GM23338 (cell line): ENCODE data around the gene HIVEP3. TPM values are rescaled to one million over a fixed set of nuclear protein-coding genes. Genes with fewer than 3 reads are reported as not detected.

Experiments used
- ATAC-seq: fragments of 200-7000 bp; cut with Tn5 transposase; 3 replicates; pipeline ENCODE4 v1.9.1; 2020
- DNase-seq: peaks from one replicate; pipeline ENCODE4 v3.0.0-alpha.2; 2015; ENCODE audit warnings: low spot score
- H2AFZ ChIP-seq: fragments of 200-600 bp; sonication (generic); 2 replicates; pipeline ENCODE4 v1.8.0; 2016; ENCODE audit warnings: antibody characterized with exemption, mild to moderate bottlenecking, moderate library complexity
- H3F3A ChIP-seq: fragments of 200-600 bp; sonication (generic); replicated peaks from 2 replicates; pipeline ENCODE4 v1.8.0; 2017; ENCODE audit warnings: antibody characterized with exemption, mixed run types, low read depth
- H3K27ac ChIP-seq: fragments of 200-600 bp; sonication (generic); 2 replicates; pipeline ENCODE4 v1.6.1; 2016; ENCODE audit warnings: low read depth
- H3K27me3 ChIP-seq: fragments of 200-600 bp; sonication (generic); 2 replicates; pipeline ENCODE4 v1.8.0; 2016; ENCODE audit warnings: mild to moderate bottlenecking, mixed run types, moderate library complexity; ENCODE audit not compliant: insufficient read depth
- H3K36me3 ChIP-seq: fragments of 200-600 bp; sonication (generic); 2 replicates; pipeline ENCODE4 v1.8.0; 2016; ENCODE audit warnings: mild to moderate bottlenecking; ENCODE audit not compliant: insufficient read depth
- H3K4me1 ChIP-seq: fragments of 200-600 bp; sonication (generic); 2 replicates; pipeline ENCODE4 v1.8.0; 2016; ENCODE audit warnings: mild to moderate bottlenecking, moderate library complexity; ENCODE audit not compliant: insufficient read depth
- H3K4me2 ChIP-seq: fragments of 200-600 bp; sonication (generic); 2 replicates; pipeline ENCODE4 v1.7.1; 2017; ENCODE audit warnings: mixed run types
- H3K4me3 ChIP-seq: fragments of 200-600 bp; sonication (generic); 2 replicates; pipeline ENCODE4 v1.6.1; 2016; ENCODE audit warnings: mixed run types
- H3K79me2 ChIP-seq: fragments of 200-600 bp; sonication (generic); replicated peaks from 2 replicates; pipeline ENCODE4 v1.8.0; 2017; ENCODE audit warnings: mild to moderate bottlenecking; ENCODE audit not compliant: insufficient read depth
- H3K9me2 ChIP-seq: fragments of 200-600 bp; sonication (generic); 2 replicates; pipeline ENCODE4 v1.8.0; 2017; ENCODE audit not compliant: insufficient read depth
- H4K20me1 ChIP-seq: fragments of 200-600 bp; sonication (generic); replicated peaks from 2 replicates; pipeline ENCODE4 v1.8.0; 2017; ENCODE audit warnings: mild to moderate bottlenecking; ENCODE audit not compliant: insufficient read depth
- H3K27ac Mint-ChIP-seq: 2 replicates; pipeline ENCODE4 v1.8.0; 2020; ENCODE audit warnings: inconsistent platforms, mild to moderate bottlenecking, moderate library complexity, mixed read lengths
- H3K27me3 Mint-ChIP-seq: 3 replicates; pipeline ENCODE4 v1.8.0; 2022; ENCODE audit warnings: low read depth, mild to moderate bottlenecking, moderate library complexity, mixed read lengths, inconsistent platforms; ENCODE audit not compliant: insufficient read depth, poor library complexity
- H3K36me3 Mint-ChIP-seq: 3 replicates; pipeline ENCODE4 v1.8.0; 2021; ENCODE audit warnings: low read depth, mild to moderate bottlenecking, inconsistent platforms, moderate library complexity, mixed read lengths
- H3K4me1 Mint-ChIP-seq: 3 replicates; pipeline ENCODE4 v1.8.0; 2020; ENCODE audit warnings: mild to moderate bottlenecking, inconsistent platforms, mixed read lengths
- H3K4me3 Mint-ChIP-seq: 3 replicates; pipeline ENCODE4 v1.8.0; 2021; ENCODE audit warnings: moderate library complexity, mild to moderate bottlenecking, inconsistent platforms, mixed read lengths
- H3K9me3 Mint-ChIP-seq: 3 replicates; pipeline ENCODE4 v1.8.0; 2020; ENCODE audit warnings: moderate library complexity, mild to moderate bottlenecking, inconsistent platforms, mixed read lengths
- EZH2 ChIP-seq: fragments of 200-600 bp; sonication (generic); IDR thresholded peaks from one replicate; pipeline ENCODE4 v1.8.0; 2017; ENCODE audit warnings: antibody characterized with exemption, mild to moderate bottlenecking, low read depth; ENCODE audit not compliant: unreplicated experiment
- EZH2phosphoT487 ChIP-seq: fragments of 200-600 bp; sonication (generic); IDR thresholded peaks from one replicate; pipeline ENCODE4 v1.8.1; 2018; ENCODE audit warnings: antibody characterized with exemption; ENCODE audit not compliant: unreplicated experiment
- STAT1 ChIP-seq: IDR thresholded peaks from one replicate; pipeline ENCODE4 v1.6.1; 2016; ENCODE audit warnings: antibody characterized with exemption; ENCODE audit not compliant: unreplicated experiment
- ZNF114 ChIP-seq: fragments of 250-450 bp; sonication (Bioruptor Pico); IDR thresholded peaks from 2 replicates; pipeline ENCODE4 v1.5.0; 2020; ENCODE audit warnings: mild to moderate bottlenecking, moderate library complexity
- ZNF331 ChIP-seq: fragments of 250-450 bp; sonication (Bioruptor Pico); IDR thresholded peaks from 2 replicates; pipeline ENCODE4 v1.5.0; 2020; ENCODE audit warnings: low read depth, mild to moderate bottlenecking, moderate library complexity
- polyA plus RNA-seq: library from polyadenylated mRNA; unstranded; fragments of >200 nt; fragmentation: Nextera tagmentation; extraction: Ambion mirVana; gene quantifications from 2 replicates; pipeline ENCODE4 v1.2.1, GENCODE V29; 2016
- total RNA-seq: library from RNA; depleted of rRNA; stranded (reverse); fragments of >200 nt; shearing (Covaris generic); gene quantifications from 2 replicates; pipeline ENCODE4 v1.2.3, GENCODE V29; 2014
- TF ChIP-seq, protein P1 (sequence below): IDR thresholded peaks from one replicate; pipeline ENCODE4 v1.6.1; 2018; ENCODE audit warnings: antibody characterized with exemption; ENCODE audit not compliant: unreplicated experiment
- TF ChIP-seq, protein P2 (sequence below): IDR thresholded peaks from 2 replicates; pipeline ENCODE4 v1.6.1; 2016; ENCODE audit warnings: antibody characterized with exemption
- TF ChIP-seq, protein P3 (sequence below), 2 experiments: fragments of 200-600 bp in 1 of 2; sonication (generic) in 1 of 2; conservative IDR thresholded peaks; 2 replicates each; pipeline versions ENCODE4 v1.5.1 to v1.6.1; 2016 to 2017; ENCODE audit warnings: antibody characterized with exemption in 2 of 2, low read depth in 2 of 2, mild to moderate bottlenecking in 2 of 2, moderate library complexity in 1 of 2
- TF ChIP-seq, protein P4 (sequence below): fragments of 250-450 bp; sonication (Bioruptor Pico); IDR thresholded peaks from 2 replicates; pipeline ENCODE4 v1.5.0; 2020; ENCODE audit warnings: mild to moderate bottlenecking, moderate library complexity

HIVEP3 gene
- total and polyA plus RNA-seq, 2 experiments from 2014 or later = 0.14 to 0.24 TPM

DNA sequence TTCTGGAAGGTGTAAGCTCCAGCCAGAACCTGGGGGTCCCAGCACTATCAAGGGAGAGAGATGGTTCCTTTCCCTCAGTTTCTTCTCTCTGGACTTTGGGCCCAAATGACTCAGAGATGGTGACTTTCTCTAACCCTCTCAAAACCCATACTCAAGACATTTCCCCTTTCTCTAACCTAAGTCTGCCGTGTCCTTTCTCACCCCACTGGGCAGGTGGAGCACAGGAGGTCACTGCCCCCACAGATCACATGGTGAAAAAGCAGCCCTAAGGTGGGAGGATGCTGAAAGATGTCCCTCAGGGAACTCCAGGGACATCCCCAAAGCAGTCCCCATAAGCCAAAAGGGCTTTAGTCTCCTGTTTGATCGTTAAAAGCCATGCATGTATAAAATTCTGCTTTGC lies 173.7 kb downstream of the HIVEP3 start (continued):
- TF ChIP-seq, protein P1, sequence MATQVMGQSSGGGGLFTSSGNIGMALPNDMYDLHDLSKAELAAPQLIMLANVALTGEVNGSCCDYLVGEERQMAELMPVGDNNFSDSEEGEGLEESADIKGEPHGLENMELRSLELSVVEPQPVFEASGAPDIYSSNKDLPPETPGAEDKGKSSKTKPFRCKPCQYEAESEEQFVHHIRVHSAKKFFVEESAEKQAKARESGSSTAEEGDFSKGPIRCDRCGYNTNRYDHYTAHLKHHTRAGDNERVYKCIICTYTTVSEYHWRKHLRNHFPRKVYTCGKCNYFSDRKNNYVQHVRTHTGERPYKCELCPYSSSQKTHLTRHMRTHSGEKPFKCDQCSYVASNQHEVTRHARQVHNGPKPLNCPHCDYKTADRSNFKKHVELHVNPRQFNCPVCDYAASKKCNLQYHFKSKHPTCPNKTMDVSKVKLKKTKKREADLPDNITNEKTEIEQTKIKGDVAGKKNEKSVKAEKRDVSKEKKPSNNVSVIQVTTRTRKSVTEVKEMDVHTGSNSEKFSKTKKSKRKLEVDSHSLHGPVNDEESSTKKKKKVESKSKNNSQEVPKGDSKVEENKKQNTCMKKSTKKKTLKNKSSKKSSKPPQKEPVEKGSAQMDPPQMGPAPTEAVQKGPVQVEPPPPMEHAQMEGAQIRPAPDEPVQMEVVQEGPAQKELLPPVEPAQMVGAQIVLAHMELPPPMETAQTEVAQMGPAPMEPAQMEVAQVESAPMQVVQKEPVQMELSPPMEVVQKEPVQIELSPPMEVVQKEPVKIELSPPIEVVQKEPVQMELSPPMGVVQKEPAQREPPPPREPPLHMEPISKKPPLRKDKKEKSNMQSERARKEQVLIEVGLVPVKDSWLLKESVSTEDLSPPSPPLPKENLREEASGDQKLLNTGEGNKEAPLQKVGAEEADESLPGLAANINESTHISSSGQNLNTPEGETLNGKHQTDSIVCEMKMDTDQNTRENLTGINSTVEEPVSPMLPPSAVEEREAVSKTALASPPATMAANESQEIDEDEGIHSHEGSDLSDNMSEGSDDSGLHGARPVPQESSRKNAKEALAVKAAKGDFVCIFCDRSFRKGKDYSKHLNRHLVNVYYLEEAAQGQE = no peak
- TF ChIP-seq, protein P2, sequence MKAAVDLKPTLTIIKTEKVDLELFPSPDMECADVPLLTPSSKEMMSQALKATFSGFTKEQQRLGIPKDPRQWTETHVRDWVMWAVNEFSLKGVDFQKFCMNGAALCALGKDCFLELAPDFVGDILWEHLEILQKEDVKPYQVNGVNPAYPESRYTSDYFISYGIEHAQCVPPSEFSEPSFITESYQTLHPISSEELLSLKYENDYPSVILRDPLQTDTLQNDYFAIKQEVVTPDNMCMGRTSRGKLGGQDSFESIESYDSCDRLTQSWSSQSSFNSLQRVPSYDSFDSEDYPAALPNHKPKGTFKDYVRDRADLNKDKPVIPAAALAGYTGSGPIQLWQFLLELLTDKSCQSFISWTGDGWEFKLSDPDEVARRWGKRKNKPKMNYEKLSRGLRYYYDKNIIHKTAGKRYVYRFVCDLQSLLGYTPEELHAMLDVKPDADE = no peak
- no peak for TF ChIP-seq EZH2phosphoT487
- TF ChIP-seq ZNF331 (CRISPR knock-in tag) = no peak
- TF ChIP-seq EZH2 = no peak
- TF ChIP-seq, protein P3, sequence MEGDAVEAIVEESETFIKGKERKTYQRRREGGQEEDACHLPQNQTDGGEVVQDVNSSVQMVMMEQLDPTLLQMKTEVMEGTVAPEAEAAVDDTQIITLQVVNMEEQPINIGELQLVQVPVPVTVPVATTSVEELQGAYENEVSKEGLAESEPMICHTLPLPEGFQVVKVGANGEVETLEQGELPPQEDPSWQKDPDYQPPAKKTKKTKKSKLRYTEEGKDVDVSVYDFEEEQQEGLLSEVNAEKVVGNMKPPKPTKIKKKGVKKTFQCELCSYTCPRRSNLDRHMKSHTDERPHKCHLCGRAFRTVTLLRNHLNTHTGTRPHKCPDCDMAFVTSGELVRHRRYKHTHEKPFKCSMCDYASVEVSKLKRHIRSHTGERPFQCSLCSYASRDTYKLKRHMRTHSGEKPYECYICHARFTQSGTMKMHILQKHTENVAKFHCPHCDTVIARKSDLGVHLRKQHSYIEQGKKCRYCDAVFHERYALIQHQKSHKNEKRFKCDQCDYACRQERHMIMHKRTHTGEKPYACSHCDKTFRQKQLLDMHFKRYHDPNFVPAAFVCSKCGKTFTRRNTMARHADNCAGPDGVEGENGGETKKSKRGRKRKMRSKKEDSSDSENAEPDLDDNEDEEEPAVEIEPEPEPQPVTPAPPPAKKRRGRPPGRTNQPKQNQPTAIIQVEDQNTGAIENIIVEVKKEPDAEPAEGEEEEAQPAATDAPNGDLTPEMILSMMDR (conservative IDR thresholded peaks at IDR 0.05; ENCODE audit: low read depth in 2 of 2) = no peak
- TF ChIP-seq ZNF114 (CRISPR knock-in tag) = no peak

DNA sequence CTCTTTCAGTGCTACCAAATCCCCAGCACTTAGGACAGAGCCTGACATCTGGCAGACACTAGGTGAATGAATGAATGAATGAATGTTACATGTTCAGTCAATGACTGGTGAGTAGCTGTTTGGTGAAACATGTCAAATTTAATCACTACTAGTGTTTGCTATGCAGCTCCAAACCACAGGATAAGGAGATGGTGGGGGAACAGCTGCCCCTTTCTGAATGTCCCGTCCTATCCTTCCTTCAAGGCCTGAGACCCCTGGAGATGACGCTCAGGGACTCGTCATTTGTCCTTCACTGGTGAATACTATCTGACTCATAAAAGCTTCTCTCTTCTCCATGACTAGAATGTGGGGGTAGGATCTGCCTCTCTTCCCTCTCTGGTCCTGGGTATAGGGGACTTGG lies 175.4 kb downstream of the HIVEP3 start:
- Histone ChIP-seq H3K4me2 (no peak overlapping the region), H3K4me1 (no peaks in the 10 kb centered on the region), H2AFZ (no peak overlapping the region), H3K9me2 (no peaks in the 10 kb centered on the region), H3F3A (no peaks in the 10 kb centered on the region), H3K36me3 (no peaks in the 10 kb centered on the region), H3K79me2 (no peaks in the 10 kb centered on the region), H3K4me3 (no peak overlapping the region), H3K27me3 (no peaks in the 10 kb centered on the region), H4K20me1 (no peaks in the 10 kb centered on the region), H3K27ac (no peak overlapping the region)
- Mint-ChIP-seq H3K4me3 (no peak overlapping the region), H3K9me3 (no peaks in the 10 kb centered on the region; the same call in 2 of the 3 replicates), H3K36me3 (no peaks in the 10 kb centered on the region), H3K4me1 (no peaks in the 10 kb centered on the region), H3K27me3 (peaks cover 2% of the 10 kb centered on the region), H3K27ac (no peak overlapping the region)
- no peak for ATAC-seq
- no peak for DNase-seq
- TF ChIP-seq, protein P1 = no peak
- TF ChIP-seq, protein P4, sequence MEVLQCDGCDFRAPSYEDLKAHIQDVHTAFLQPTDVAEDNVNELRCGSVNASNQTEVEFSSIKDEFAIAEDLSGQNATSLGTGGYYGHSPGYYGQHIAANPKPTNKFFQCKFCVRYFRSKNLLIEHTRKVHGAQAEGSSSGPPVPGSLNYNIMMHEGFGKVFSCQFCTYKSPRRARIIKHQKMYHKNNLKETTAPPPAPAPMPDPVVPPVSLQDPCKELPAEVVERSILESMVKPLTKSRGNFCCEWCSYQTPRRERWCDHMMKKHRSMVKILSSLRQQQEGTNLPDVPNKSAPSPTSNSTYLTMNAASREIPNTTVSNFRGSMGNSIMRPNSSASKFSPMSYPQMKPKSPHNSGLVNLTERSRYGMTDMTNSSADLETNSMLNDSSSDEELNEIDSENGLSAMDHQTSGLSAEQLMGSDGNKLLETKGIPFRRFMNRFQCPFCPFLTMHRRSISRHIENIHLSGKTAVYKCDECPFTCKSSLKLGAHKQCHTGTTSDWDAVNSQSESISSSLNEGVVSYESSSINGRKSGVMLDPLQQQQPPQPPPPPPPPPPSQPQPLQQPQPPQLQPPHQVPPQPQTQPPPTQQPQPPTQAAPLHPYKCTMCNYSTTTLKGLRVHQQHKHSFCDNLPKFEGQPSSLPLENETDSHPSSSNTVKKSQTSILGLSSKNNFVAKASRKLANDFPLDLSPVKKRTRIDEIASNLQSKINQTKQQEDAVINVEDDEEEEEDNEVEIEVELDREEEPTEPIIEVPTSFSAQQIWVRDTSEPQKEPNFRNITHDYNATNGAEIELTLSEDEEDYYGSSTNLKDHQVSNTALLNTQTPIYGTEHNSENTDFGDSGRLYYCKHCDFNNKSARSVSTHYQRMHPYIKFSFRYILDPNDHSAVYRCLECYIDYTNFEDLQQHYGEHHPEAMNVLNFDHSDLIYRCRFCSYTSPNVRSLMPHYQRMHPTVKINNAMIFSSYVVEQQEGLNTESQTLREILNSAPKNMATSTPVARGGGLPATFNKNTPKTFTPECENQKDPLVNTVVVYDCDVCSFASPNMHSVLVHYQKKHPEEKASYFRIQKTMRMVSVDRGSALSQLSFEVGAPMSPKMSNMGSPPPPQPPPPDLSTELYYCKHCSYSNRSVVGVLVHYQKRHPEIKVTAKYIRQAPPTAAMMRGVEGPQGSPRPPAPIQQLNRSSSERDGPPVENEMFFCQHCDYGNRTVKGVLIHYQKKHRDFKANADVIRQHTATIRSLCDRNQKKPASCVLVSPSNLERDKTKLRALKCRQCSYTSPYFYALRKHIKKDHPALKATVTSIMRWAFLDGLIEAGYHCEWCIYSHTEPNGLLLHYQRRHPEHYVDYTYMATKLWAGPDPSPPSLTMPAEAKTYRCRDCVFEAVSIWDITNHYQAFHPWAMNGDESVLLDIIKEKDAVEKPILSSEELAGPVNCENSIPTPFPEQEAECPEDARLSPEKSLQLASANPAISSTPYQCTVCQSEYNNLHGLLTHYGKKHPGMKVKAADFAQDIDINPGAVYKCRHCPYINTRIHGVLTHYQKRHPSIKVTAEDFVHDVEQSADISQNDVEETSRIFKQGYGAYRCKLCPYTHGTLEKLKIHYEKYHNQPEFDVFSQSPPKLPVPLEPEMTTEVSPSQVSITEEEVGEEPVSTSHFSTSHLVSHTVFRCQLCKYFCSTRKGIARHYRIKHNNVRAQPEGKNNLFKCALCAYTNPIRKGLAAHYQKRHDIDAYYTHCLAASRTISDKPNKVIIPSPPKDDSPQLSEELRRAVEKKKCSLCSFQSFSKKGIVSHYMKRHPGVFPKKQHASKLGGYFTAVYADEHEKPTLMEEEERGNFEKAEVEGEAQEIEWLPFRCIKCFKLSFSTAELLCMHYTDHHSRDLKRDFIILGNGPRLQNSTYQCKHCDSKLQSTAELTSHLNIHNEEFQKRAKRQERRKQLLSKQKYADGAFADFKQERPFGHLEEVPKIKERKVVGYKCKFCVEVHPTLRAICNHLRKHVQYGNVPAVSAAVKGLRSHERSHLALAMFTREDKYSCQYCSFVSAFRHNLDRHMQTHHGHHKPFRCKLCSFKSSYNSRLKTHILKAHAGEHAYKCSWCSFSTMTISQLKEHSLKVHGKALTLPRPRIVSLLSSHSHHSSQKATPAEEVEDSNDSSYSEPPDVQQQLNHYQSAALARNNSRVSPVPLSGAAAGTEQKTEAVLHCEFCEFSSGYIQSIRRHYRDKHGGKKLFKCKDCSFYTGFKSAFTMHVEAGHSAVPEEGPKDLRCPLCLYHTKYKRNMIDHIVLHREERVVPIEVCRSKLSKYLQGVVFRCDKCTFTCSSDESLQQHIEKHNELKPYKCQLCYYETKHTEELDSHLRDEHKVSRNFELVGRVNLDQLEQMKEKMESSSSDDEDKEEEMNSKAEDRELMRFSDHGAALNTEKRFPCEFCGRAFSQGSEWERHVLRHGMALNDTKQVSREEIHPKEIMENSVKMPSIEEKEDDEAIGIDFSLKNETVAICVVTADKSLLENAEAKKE = no peak
- no peak for TF ChIP-seq STAT1
